22Rv1 (cell line): ENCODE results near the gene STAP2.
"Not testable (repeated sequence)": the region's sequence is repeated elsewhere in the genome, so short reads cannot be mapped to it uniquely, and the experiment has no call there.

Experiments
- H3K27ac ChIP-seq: fragments of 450-650 bp; 2 replicates; pipeline ENCODE4 v1.5.1; 2017
- ZFX ChIP-seq: fragments of 450-650 bp; IDR thresholded peaks from 2 replicates; pipeline ENCODE4 v1.6.1; 2017; ENCODE audit warnings: antibody characterized with exemption, borderline replicate concordance
- TF ChIP-seq, protein P1 (sequence below): fragments of 450-650 bp; IDR thresholded peaks from 2 replicates; pipeline ENCODE4 v1.5.1; 2017; ENCODE audit warnings: mild to moderate bottlenecking

STAP2 gene

DNA sequence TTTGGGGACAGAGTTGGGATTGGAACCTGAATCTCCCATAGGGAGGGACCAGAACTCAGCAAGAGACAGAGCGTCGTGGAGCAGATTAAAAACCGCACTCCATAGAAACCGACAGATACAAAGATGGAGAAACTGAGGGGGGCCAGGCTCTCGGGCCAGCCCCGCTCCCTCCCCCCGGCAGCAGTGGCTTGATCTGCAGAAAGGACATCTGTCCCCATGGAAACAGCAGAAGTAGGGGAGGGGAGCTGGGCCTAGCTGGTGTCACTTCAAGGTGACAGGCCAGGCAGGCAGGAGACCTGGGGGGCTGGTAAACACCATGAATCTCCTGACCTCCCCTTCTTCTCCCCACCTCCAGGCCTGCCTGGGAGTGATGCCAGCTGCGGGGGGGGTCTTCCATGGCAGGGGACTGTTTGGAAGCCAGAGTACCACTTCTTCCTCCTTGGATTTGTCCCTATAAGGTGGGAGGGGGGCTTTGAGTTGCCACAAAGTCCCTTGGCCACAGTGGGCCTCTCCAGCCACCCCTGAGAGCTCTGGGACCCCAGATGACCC is 47.4 kb downstream of the STAP2 start:
- no peak for TF ChIP-seq ZFX
- TF ChIP-seq, protein P1, sequence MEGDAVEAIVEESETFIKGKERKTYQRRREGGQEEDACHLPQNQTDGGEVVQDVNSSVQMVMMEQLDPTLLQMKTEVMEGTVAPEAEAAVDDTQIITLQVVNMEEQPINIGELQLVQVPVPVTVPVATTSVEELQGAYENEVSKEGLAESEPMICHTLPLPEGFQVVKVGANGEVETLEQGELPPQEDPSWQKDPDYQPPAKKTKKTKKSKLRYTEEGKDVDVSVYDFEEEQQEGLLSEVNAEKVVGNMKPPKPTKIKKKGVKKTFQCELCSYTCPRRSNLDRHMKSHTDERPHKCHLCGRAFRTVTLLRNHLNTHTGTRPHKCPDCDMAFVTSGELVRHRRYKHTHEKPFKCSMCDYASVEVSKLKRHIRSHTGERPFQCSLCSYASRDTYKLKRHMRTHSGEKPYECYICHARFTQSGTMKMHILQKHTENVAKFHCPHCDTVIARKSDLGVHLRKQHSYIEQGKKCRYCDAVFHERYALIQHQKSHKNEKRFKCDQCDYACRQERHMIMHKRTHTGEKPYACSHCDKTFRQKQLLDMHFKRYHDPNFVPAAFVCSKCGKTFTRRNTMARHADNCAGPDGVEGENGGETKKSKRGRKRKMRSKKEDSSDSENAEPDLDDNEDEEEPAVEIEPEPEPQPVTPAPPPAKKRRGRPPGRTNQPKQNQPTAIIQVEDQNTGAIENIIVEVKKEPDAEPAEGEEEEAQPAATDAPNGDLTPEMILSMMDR, result no peak
- no peak overlapping the region for H3K27ac ChIP-seq

DNA sequence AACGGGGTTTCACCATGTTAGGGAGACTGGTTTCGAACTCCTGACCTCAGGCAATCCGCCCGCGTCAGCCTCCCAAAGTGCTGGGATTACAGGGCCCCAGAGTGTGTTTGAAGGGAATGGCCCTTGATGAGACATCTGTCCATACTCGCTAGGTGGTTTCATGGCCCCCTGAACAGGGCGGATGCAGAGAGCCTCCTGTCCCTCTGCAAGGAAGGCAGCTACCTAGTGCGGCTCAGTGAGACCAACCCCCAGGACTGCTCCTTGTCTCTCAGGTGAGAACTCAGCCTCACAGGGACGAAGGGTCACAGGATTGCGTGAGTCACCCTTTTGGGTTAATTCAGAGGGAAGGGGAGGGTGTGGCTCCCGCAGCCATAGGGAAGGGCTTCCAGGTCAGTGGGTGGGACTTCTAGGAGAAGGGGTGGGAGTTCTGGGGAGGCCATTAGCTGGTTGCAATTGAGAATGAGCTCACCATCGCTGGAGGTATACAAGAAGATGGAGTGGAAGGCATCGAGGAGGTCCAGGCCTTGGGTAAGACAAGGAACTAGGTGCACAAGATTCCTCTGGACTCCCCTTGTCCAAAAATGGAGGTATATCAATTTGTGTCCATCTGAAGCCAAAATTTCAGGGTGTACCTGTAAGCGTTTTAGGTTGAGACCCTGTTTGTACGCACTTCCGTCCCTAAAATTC is 50.4 kb downstream of the STAP2 start:
- TF ChIP-seq, protein P1, result no peak
- no peak for TF ChIP-seq ZFX
- no peak overlapping the region for H3K27ac ChIP-seq

DNA sequence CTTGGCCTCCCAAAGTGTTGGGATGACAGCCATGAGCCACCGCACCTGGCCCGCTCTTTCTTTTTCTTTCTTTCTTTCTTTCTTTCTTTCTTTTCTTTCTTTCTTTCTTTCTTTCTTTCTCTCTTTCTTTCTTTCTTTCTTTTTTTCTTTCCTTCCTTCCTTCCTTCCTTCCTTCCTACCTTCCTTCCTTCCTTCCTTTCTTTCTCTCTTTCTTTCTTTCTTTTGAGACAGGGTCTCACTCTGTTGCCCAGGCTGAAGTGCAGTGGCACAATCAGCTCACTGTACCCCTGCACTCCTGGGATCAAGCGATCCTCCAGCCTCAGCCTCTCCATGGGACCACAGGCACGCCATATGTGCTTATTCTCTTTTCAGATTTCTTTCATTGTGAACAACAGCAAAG is 52.5 kb downstream of the STAP2 start:
- not testable (repeated sequence) for H3K27ac ChIP-seq

DNA sequence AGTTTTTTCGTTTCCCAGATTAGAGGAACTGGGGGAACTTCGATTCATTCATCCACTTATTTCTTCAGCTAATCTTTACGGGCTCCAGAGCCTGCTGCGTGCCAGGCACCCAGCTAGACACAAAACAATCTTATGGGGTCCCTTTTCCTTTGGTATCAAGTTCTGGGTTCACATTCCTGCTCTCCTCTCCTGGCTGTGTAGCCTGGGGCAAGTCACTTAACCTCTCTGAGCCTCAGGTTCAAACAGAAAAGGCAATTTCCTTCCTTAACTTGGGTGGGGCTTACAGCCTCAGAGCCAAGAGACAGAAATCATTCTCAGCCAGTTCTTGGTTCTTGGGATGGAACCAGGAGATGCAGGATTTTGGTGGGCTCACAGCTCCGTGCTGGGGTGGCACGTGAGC is 53.7 kb downstream of the STAP2 start:
- peak overlapping the region; percentile 69 for H3K27ac ChIP-seq
- TF ChIP-seq, protein P1, result no peak
- no peak for TF ChIP-seq ZFX

DNA sequence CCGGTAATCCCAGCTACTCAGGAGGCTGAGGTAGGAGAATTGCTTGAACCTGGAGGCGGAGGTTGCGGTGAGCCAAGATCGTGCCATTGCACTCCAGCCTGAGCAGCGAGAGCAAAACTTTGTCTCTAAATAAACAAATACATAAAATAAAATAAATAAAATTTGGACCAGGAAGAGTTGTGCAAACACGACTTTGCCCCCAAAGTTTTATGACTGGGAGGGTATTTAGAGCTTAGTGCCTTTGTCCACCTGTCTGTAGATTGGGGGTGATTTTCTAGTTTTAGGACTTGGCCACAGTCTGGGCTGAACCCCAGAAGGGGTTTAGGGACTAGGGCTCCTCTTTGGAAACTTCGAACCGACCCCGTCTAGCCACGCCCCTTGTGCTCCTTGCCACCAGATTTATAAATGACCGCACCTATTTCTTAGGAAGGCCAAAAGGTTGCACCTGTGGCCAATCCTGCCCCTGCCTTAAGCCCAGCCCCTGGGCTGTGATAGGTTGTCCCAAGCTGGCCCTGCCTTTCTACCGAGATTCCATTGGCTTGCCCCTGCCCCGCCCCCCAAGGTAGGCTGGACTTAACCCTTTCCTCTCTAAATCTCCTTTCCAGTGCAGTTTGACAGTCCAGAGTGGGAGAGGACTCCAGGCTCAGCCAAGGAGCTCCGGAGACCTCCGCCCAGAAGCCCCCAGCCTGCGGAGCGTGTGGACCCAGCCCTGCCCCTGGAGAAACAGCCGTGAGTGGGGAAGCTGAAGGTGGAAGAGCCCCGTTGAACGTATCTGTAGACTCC is 54.3 kb downstream of the STAP2 start:
- H3K27ac ChIP-seq, result peak overlapping the region; percentile 69
- no peak for TF ChIP-seq ZFX
- TF ChIP-seq, protein P1, result no peak

DNA sequence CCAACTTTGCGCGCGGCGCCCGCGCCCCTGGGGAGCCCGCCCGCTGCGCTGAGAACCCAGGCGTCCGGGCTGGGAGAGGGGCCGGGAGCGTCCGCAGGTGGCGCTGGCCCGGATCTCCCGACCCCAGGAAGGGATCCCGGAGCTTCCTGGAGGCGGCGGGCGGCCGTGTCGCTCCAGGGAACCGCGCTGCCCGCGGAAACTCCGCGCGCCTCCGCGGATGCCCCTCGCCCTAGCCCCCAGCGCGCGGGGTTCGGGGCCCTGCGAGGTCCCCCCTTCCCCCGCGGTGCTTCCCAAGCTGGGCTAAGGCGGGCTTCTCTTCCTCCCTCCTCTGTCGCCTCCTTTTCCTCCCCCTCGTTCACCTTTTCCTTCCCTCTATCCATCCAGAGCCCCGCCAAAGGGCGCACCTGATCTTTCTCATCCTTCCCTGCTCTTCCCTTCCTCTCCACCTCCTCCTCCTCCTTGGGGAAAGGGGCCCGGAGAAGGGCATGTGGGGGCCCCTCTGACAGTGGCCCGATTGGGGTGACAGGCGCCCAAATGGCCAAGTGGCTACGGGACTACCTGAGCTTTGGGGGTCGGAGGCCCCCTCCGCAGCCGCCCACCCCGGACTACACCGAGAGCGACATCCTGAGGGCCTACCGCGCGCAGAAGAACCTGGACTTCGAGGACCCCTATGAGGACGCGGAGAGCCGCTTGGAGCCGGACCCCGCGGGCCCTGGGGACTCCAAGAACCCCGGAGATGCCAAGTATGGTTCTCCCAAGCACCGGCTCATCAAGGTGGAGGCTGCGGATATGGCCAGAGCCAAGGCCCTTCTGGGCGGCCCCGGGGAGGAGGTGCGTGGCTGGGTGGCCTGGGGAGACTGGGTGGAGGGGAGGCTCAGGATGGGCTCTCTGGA is 58.9 kb downstream of the STAP2 start:
- no peak overlapping the region for H3K27ac ChIP-seq
- TF ChIP-seq ZFX, result no peak
- TF ChIP-seq, protein P1, result peak; percentile 45; the same call in 1 of the 2 replicates

DNA sequence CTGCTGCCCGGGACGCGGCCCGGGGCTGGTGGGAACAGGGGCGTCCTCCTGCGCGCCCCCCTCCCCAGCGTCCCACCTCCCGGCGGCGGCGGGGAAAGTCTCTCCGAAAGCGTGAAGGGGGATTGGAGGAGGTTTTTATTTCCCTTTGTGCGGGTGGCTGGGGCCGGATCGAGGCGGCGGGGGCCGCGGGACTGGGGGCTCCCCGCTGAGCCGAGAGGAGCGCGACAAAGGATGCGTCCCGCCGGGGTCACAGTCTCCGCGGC is 59.4 kb downstream of the STAP2 start:
- H3K27ac ChIP-seq, result no peak overlapping the region

More for the DNA sequence above, 59.4 kb downstream of the STAP2 start:
- no peak for TF ChIP-seq ZFX
- TF ChIP-seq, protein P1, result no peak
